Neuronal stem cell (in vitro differentiated cells): ENCODE measurements around the gene GRM8.

Experiments used
- DNase-seq: peaks from one replicate; pipeline ENCODE4 v3.0.0-alpha.2; 2013; ENCODE audit warnings: low spot score
- H2AFZ ChIP-seq: one replicate; pipeline ENCODE4 v1.6.1; 2013; ENCODE audit warnings: mild to moderate bottlenecking, low read length, inconsistent platforms
- H2AK5ac ChIP-seq: 2 replicates; pipeline ENCODE4 v1.6.1; 2013; ENCODE audit warnings: low read depth, mild to moderate bottlenecking, inconsistent platforms, low read length, moderate library complexity, mixed read lengths
- H2BK120ac ChIP-seq: 2 replicates; pipeline ENCODE4 v1.6.1; 2013; ENCODE audit warnings: low read depth, mild to moderate bottlenecking, inconsistent platforms, low read length, moderate library complexity, mixed read lengths
- H2BK12ac ChIP-seq: one replicate; pipeline ENCODE4 v1.6.1; 2013; ENCODE audit warnings: low read length, inconsistent platforms
- H2BK15ac ChIP-seq: 2 replicates; pipeline ENCODE4 v1.6.1; 2013; ENCODE audit warnings: mild to moderate bottlenecking, low read length, inconsistent platforms, mixed read lengths
- H2BK5ac ChIP-seq: one replicate; pipeline ENCODE4 v1.6.1; 2013; ENCODE audit warnings: inconsistent platforms, mild to moderate bottlenecking, low read length, moderate library complexity
- H3K14ac ChIP-seq: one replicate; pipeline ENCODE4 v1.6.1; 2013; ENCODE audit warnings: low read length, inconsistent platforms
- H3K18ac ChIP-seq: 2 replicates; pipeline ENCODE4 v1.6.1; 2013; ENCODE audit warnings: low read length, inconsistent platforms
- H3K23ac ChIP-seq: 2 replicates; pipeline ENCODE4 v1.6.1; 2013; ENCODE audit warnings: low read depth, mild to moderate bottlenecking, mixed read lengths, low read length, inconsistent platforms; ENCODE audit not compliant: poor library complexity
- H3K27ac ChIP-seq: replicated peaks from 3 replicates; pipeline ENCODE4 v1.5.1; 2013; ENCODE audit warnings: low read length, inconsistent platforms
- H3K27me3 ChIP-seq, 3 experiments: 2 replicates each; pipeline ENCODE4 v1.6.1; 2013; ENCODE audit warnings: low read length in 3 of 3, mild to moderate bottlenecking in 2 of 3, inconsistent platforms in 1 of 3, low read depth in 1 of 3, mixed read lengths in 1 of 3, moderate library complexity in 1 of 3; ENCODE audit not compliant: control insufficient read depth in 3 of 3, insufficient read depth in 3 of 3
- H3K36me3 ChIP-seq, 2 donors: replicated peaks in 1 of 2; 2 replicates each; pipeline ENCODE4 v1.6.1; 2013; ENCODE audit warnings: low read length in 2 of 2; ENCODE audit not compliant: control insufficient read depth in 2 of 2, insufficient read depth in 2 of 2
- H3K4ac ChIP-seq: 2 replicates; pipeline ENCODE4 v1.6.1; 2013; ENCODE audit warnings: inconsistent platforms, mild to moderate bottlenecking, low read length, moderate library complexity
- H3K4me1 ChIP-seq, 2 donors: 1 replicate in 1 of 2; 2 replicates in 1 of 2; pipeline ENCODE4 v1.6.1; 2013; ENCODE audit warnings: low read length in 2 of 2, low read depth in 1 of 2; ENCODE audit not compliant: control insufficient read depth in 2 of 2, insufficient read depth in 1 of 2
- H3K4me2 ChIP-seq: one replicate; pipeline ENCODE4 v1.6.1; 2013; ENCODE audit warnings: mild to moderate bottlenecking, low read length, inconsistent platforms; ENCODE audit not compliant: insufficient read depth, poor library complexity, severe bottlenecking
- H3K4me3 ChIP-seq, 2 donors: 2 replicates each; pipeline ENCODE4 v1.5.1; 2013; ENCODE audit warnings: low read length in 2 of 2, mild to moderate bottlenecking in 2 of 2, inconsistent platforms in 1 of 2, moderate library complexity in 1 of 2
- H3K79me1 ChIP-seq: one replicate; pipeline ENCODE4 v1.6.1; 2013; ENCODE audit warnings: low read depth, mild to moderate bottlenecking, inconsistent platforms, low read length, moderate library complexity
- H3K9ac ChIP-seq: one replicate; pipeline ENCODE4 v1.6.1; 2013; ENCODE audit warnings: mild to moderate bottlenecking, low read depth, low read length, inconsistent platforms; ENCODE audit not compliant: poor library complexity
- H3K9me3 ChIP-seq, 2 donors: replicated peaks in 1 of 2; 2 replicates each; pipeline versions ENCODE3 to v1.6.1; 2013; ENCODE audit warnings: low read length in 2 of 2, mild to moderate bottlenecking in 2 of 2, inconsistent platforms in 1 of 2, low read depth in 1 of 2, mixed read lengths in 1 of 2, moderate library complexity in 1 of 2; ENCODE audit not compliant: control insufficient read depth in 2 of 2, insufficient read depth in 1 of 2
- H4K8ac ChIP-seq: one replicate; pipeline ENCODE4 v1.6.1; 2013; ENCODE audit warnings: low read depth, mild to moderate bottlenecking, inconsistent platforms, low read length, moderate library complexity
- H4K91ac ChIP-seq: one replicate; pipeline ENCODE4 v1.6.1; 2013; ENCODE audit warnings: low read length, low read depth, mild to moderate bottlenecking, inconsistent platforms; ENCODE audit not compliant: poor library complexity
- WGBS, 2 donors: extraction: QIAGEN DNeasy Blood & Tissue Kit; methylation state at CpG; one replicate each; pipeline ENCODE4 v1.1.7; 2013; ENCODE audit warnings: missing lambda C conversion rate in 2 of 2, mixed read lengths in 1 of 2; ENCODE audit not compliant: insufficient read length in 2 of 2, insufficient replicate concordance in 1 of 2; ENCODE audit errors: extremely low coverage in 2 of 2; 5-methylcytosine and 5-hydroxymethylcytosine counted together

Gene GRM8

GRCh38 chr7:127119517-127119916, 133.2 kb downstream of the GRM8 start:
- no peak overlapping the region for H3K4ac ChIP-seq
- no CpG with 5 or more reads among the region's 2 CpGs for WGBS, 2 donors
- H2AFZ ChIP-seq = no peak overlapping the region
- H3K4me1 ChIP-seq = no peaks in the 10 kb centered on the region
- DNase-seq = no peak
- H3K4me3 ChIP-seq = no peak overlapping the region
- H2BK120ac ChIP-seq = no peak overlapping the region
- H2BK15ac ChIP-seq = no peak overlapping the region
- H3K36me3 ChIP-seq = no peaks in the 10 kb centered on the region
- no peak overlapping the region for H3K4me2 ChIP-seq
- H3K9ac ChIP-seq = no peak overlapping the region
- H3K23ac ChIP-seq = no peak overlapping the region
- no peak overlapping the region for H3K18ac ChIP-seq
- no peaks in the 10 kb centered on the region for H3K9me3 ChIP-seq
- H3K79me1 ChIP-seq = no peaks in the 10 kb centered on the region
- no peak overlapping the region for H2AK5ac ChIP-seq
- no peak overlapping the region for H4K91ac ChIP-seq
- H4K8ac ChIP-seq = no peak overlapping the region
- H3K27ac ChIP-seq = no peak overlapping the region
- H3K14ac ChIP-seq = no peak overlapping the region
- H3K27me3 ChIP-seq = no peaks in the 10 kb centered on the region
- H2BK12ac ChIP-seq = no peak overlapping the region
- no peak overlapping the region for H2BK5ac ChIP-seq

- H2AK5ac ChIP-seq = no peak overlapping the region
- H3K23ac ChIP-seq = no peak overlapping the region
- no peak overlapping the region for H2BK15ac ChIP-seq
- H3K18ac ChIP-seq = no peak overlapping the region
- DNase-seq = no peak
- no peak overlapping the region for H2BK120ac ChIP-seq
- H3K9me3 ChIP-seq = no peaks in the 10 kb centered on the region
- no peaks in the 10 kb centered on the region for H3K36me3 ChIP-seq
- H2BK12ac ChIP-seq = no peak overlapping the region
- no peaks in the 10 kb centered on the region for H3K27me3 ChIP-seq
- H3K9ac ChIP-seq = no peak overlapping the region
- no peaks in the 10 kb centered on the region for H3K4me1 ChIP-seq
- no peak overlapping the region for H3K14ac ChIP-seq
- no CpG with 5 or more reads among the region's 3 CpGs for WGBS, 2 donors
- no peak overlapping the region for H2AFZ ChIP-seq
- no peak overlapping the region for H3K4ac ChIP-seq
- no peak overlapping the region for H4K91ac ChIP-seq
- no peak overlapping the region for H3K4me3 ChIP-seq
- no peak overlapping the region for H2BK5ac ChIP-seq
- H3K27ac ChIP-seq = no peak overlapping the region
- H3K4me2 ChIP-seq = no peak overlapping the region
- H4K8ac ChIP-seq = no peak overlapping the region
- no peaks in the 10 kb centered on the region for H3K79me1 ChIP-seq
Observed at GRCh38 chr7:127114742-127115265, 137.9 kb downstream of the GRM8 start.

- no peak overlapping the region for H3K4me3 ChIP-seq
- H3K36me3 ChIP-seq = no peaks in the 10 kb centered on the region
- H2BK12ac ChIP-seq = no peak overlapping the region
- no peak overlapping the region for H2AFZ ChIP-seq
- H3K9ac ChIP-seq = no peak overlapping the region
- no peaks in the 10 kb centered on the region for H3K9me3 ChIP-seq
- no peak overlapping the region for H3K4me2 ChIP-seq
- H2BK5ac ChIP-seq = no peak overlapping the region
- no peaks in the 10 kb centered on the region for H3K79me1 ChIP-seq
- H2AK5ac ChIP-seq = no peak overlapping the region
- H3K4ac ChIP-seq = no peak overlapping the region
- no peak overlapping the region for H4K91ac ChIP-seq
- H3K27me3 ChIP-seq = no peaks in the 10 kb centered on the region
- H3K18ac ChIP-seq = no peak overlapping the region
- no peak overlapping the region for H3K14ac ChIP-seq
- H3K4me1 ChIP-seq = no peaks in the 10 kb centered on the region
- no peak overlapping the region for H3K27ac ChIP-seq
- WGBS, 2 donors = no CpG with 5 or more reads among the region's 5 CpGs
- no peak overlapping the region for H2BK120ac ChIP-seq
- no peak overlapping the region for H4K8ac ChIP-seq
- H2BK15ac ChIP-seq = no peak overlapping the region
- DNase-seq = peak; percentile 89
- H3K23ac ChIP-seq = no peak overlapping the region
Observed at GRCh38 chr7:127107601-127108007, 145.1 kb downstream of the GRM8 start.

- no peak overlapping the region for H4K8ac ChIP-seq
- H3K18ac ChIP-seq = no peak overlapping the region
- H3K4ac ChIP-seq = no peak overlapping the region
- no peak overlapping the region for H3K9ac ChIP-seq
- no CpG with 5 or more reads among the region's 4 CpGs for WGBS, 2 donors
- no peak overlapping the region for H3K4me3 ChIP-seq
- H3K79me1 ChIP-seq = no peaks in the 10 kb centered on the region
- H3K27me3 ChIP-seq = no peaks in the 10 kb centered on the region
- H3K9me3 ChIP-seq = no peaks in the 10 kb centered on the region
- H3K14ac ChIP-seq = no peak overlapping the region
- H2AFZ ChIP-seq = no peak overlapping the region
- no peak overlapping the region for H2BK15ac ChIP-seq
- no peaks in the 10 kb centered on the region for H3K4me1 ChIP-seq
- DNase-seq = no peak
- no peak overlapping the region for H3K27ac ChIP-seq
- no peak overlapping the region for H2BK120ac ChIP-seq
- no peak overlapping the region for H4K91ac ChIP-seq
- H3K4me2 ChIP-seq = no peak overlapping the region
- H2BK12ac ChIP-seq = no peak overlapping the region
- H3K36me3 ChIP-seq = no peaks in the 10 kb centered on the region
- H2AK5ac ChIP-seq = no peak overlapping the region
- no peak overlapping the region for H3K23ac ChIP-seq
- no peak overlapping the region for H2BK5ac ChIP-seq
Observed at GRCh38 chr7:127093340-127093739, 159.4 kb downstream of the GRM8 start.
